ENCODE results near the gene LDLRAD1. TPM values are rescaled to one million over a fixed set of nuclear protein-coding genes. Genes with fewer than 3 reads are reported as not detected.
"Not testable (repeated sequence)": the region's sequence is repeated elsewhere in the genome, so short reads cannot be mapped to it uniquely, and the experiment has no call there.

The LDLRAD1 gene
- polyA plus RNA-seq, 3 donors = not detected

GRCh38 chr1:53998223-53998622, 19.8 kb downstream of the LDLRAD1 start:
- no peak overlapping the region for H3K9ac ChIP-seq (ENCODE audit: insufficient read depth, low read length, poor library complexity, severe bottlenecking)
- H3K4me2 ChIP-seq (replicated peaks; ENCODE audit: extremely low read depth, low read length, poor library complexity, severe bottlenecking) = no peak overlapping the region
- H2AFZ ChIP-seq (ENCODE audit: insufficient read depth, low read depth, low read length, poor library complexity, severe bottlenecking) = no peak overlapping the region
- no peaks in the 10 kb centered on the region for H3K36me3 ChIP-seq (replicated peaks in 1 of 2; ENCODE audit: control insufficient read depth in 1 of 2, insufficient read depth in 2 of 2, low read length in 2 of 2)
- Mint-ChIP-seq H3K27ac (no peak overlapping the region), H3K36me3 (no peaks in the 10 kb centered on the region), H3K4me1 (no peaks in the 10 kb centered on the region), H3K27me3 (ENCODE audit: low read depth in 3 of 3) (peaks cover 0 to 4% (median 3%) of the 10 kb centered on the region in 3 donors), H3K9me3 (peaks cover 0 to 2% (median 0%) of the 10 kb centered on the region in 7 donors), H3K4me3 (no peak overlapping the region)
- H3K27ac ChIP-seq (ENCODE audit: low read depth in 1 of 2, low read length in 2 of 2) = no peak overlapping the region
- intact Hi-C loops (cut with micrococcal nuclease) = no loop called here
- no CpG with 5 or more reads among the region's 1 CpG for WGBS (ENCODE audit: insufficient coverage)
- no peaks in the 10 kb centered on the region for H3K27me3 ChIP-seq (ENCODE audit: control insufficient read depth in 2 of 2, insufficient read depth in 2 of 2, low read length in 2 of 2)
- H3K4me1 ChIP-seq (ENCODE audit: control insufficient read depth in 1 of 2, insufficient read depth in 2 of 2, low read length in 2 of 2) = no peaks in the 10 kb centered on the region
- H3K79me2 ChIP-seq (ENCODE audit: insufficient read depth, low read length) = no peaks in the 10 kb centered on the region
- H3K9me3 ChIP-seq (replicated peaks in 1 of 2; ENCODE audit: control insufficient read depth in 1 of 2, insufficient read depth in 1 of 2, low read length in 2 of 2) = peaks cover 0 to 1% of the 10 kb centered on the region in 2 donors
- no peak overlapping the region for H3K4me3 ChIP-seq (replicated peaks in 1 of 3; ENCODE audit: low read depth in 2 of 3, low read length in 3 of 3)
- no peaks in the 10 kb centered on the region for H4K20me1 ChIP-seq (ENCODE audit: insufficient read depth, low read length)
- TF ChIP-seq CTCF (IDR thresholded peaks at IDR 0.05) = no peak
- DNase-seq = no peak

GRCh38 chr1:53995683-53996082, 22.3 kb downstream of the LDLRAD1 start:
- peaks cover 0 to 4% (median 3%) of the 10 kb centered on the region in 3 donors for H3K27me3 Mint-ChIP-seq (ENCODE audit: low read depth in 3 of 3)

GRCh38 chr1:53994516-53994915, 23.5 kb downstream of the LDLRAD1 start:
- H3K4me1 Mint-ChIP-seq; H3K36me3 ChIP-seq (replicated peaks in 1 of 2; ENCODE audit: control insufficient read depth in 1 of 2, insufficient read depth in 2 of 2, low read length in 2 of 2); H3K27ac Mint-ChIP-seq; intact Hi-C loops (cut with micrococcal nuclease); H3K27me3 ChIP-seq (ENCODE audit: control insufficient read depth in 2 of 2, insufficient read depth in 2 of 2, low read length in 2 of 2); H3K4me2 ChIP-seq (replicated peaks; ENCODE audit: extremely low read depth, low read length, poor library complexity, severe bottlenecking); H3K4me1 ChIP-seq (ENCODE audit: control insufficient read depth in 1 of 2, insufficient read depth in 2 of 2, low read length in 2 of 2); H3K27ac ChIP-seq (ENCODE audit: low read depth in 1 of 2, low read length in 2 of 2); H2AFZ ChIP-seq (ENCODE audit: insufficient read depth, low read depth, low read length, poor library complexity, severe bottlenecking); H3K9ac ChIP-seq (ENCODE audit: insufficient read depth, low read length, poor library complexity, severe bottlenecking); H3K36me3 Mint-ChIP-seq; H3K4me3 Mint-ChIP-seq; H4K20me1 ChIP-seq (ENCODE audit: insufficient read depth, low read length); DNase-seq; H3K4me3 ChIP-seq (replicated peaks in 1 of 3; ENCODE audit: low read depth in 2 of 3, low read length in 3 of 3); H3K79me2 ChIP-seq (ENCODE audit: insufficient read depth, low read length); H3K27me3 Mint-ChIP-seq (ENCODE audit: low read depth in 3 of 3): not testable (repeated sequence)
- WGBS (ENCODE audit: insufficient coverage) = no CpG with 5 or more reads among the region's 2 CpGs
- peaks cover 0 to 14% (median 9%) of the 10 kb centered on the region in 7 donors for H3K9me3 Mint-ChIP-seq
- H3K9me3 ChIP-seq (replicated peaks in 1 of 2; ENCODE audit: control insufficient read depth in 1 of 2, insufficient read depth in 1 of 2, low read length in 2 of 2) = peaks cover 0 to 18% of the 10 kb centered on the region in 2 donors

More at GRCh38 chr1:53995683-53996082, 22.3 kb downstream of the LDLRAD1 start:
- Histone ChIP-seq H3K9me3 (replicated peaks in 1 of 2; ENCODE audit: control insufficient read depth in 1 of 2, insufficient read depth in 1 of 2, low read length in 2 of 2) (peaks cover 0 to 18% of the 10 kb centered on the region in 2 donors), H3K27ac (ENCODE audit: low read depth in 1 of 2, low read length in 2 of 2) (no peak overlapping the region), H2AFZ (ENCODE audit: insufficient read depth, low read depth, low read length, poor library complexity, severe bottlenecking) (no peak overlapping the region), H3K27me3 (ENCODE audit: control insufficient read depth in 2 of 2, insufficient read depth in 2 of 2, low read length in 2 of 2) (no peaks in the 10 kb centered on the region), H3K4me3 (replicated peaks in 1 of 3; ENCODE audit: low read depth in 2 of 3, low read length in 3 of 3) (no peak overlapping the region), H3K79me2 (ENCODE audit: insufficient read depth, low read length) (no peaks in the 10 kb centered on the region), H3K4me1 (ENCODE audit: control insufficient read depth in 1 of 2, insufficient read depth in 2 of 2, low read length in 2 of 2) (no peaks in the 10 kb centered on the region), H4K20me1 (ENCODE audit: insufficient read depth, low read length) (no peaks in the 10 kb centered on the region), H3K4me2 (replicated peaks; ENCODE audit: extremely low read depth, low read length, poor library complexity, severe bottlenecking) (no peak overlapping the region), H3K9ac (ENCODE audit: insufficient read depth, low read length, poor library complexity, severe bottlenecking) (no peak overlapping the region), H3K36me3 (replicated peaks in 1 of 2; ENCODE audit: control insufficient read depth in 1 of 2, insufficient read depth in 2 of 2, low read length in 2 of 2) (no peaks in the 10 kb centered on the region)
- peaks cover 0 to 14% (median 9%) of the 10 kb centered on the region in 7 donors for H3K9me3 Mint-ChIP-seq
- no peak overlapping the region for H3K27ac Mint-ChIP-seq
- no peaks in the 10 kb centered on the region for H3K36me3 Mint-ChIP-seq
- intact Hi-C loops (cut with micrococcal nuclease) = no loop called here
- H3K4me1 Mint-ChIP-seq = no peaks in the 10 kb centered on the region
- no peak for TF ChIP-seq CTCF (IDR thresholded peaks at IDR 0.05)
- no CpG with 5 or more reads among the region's 1 CpG for WGBS (ENCODE audit: insufficient coverage)
- DNase-seq = no peak
- no peak overlapping the region for H3K4me3 Mint-ChIP-seq

Data from CD14-positive monocyte (primary cell).